ENCODE data around the gene GDF10. TPM values are rescaled to one million over a fixed set of nuclear protein-coding genes. Genes with fewer than 3 reads are reported as not detected.

The GDF10 gene
- total RNA-seq, 1 experiment from 2014 or later: not detected

GRCh38 chr10:47268696-47269095 is 31.3 kb upstream of the GDF10 start:
- no peak for DNase-seq (ENCODE audit: low spot score)

GRCh38 chr10:47269294-47269693 is 30.7 kb upstream of the GDF10 start:
- DNase-seq (ENCODE audit: low spot score): no peak

- no peak for DNase-seq (ENCODE audit: low spot score)
Observed at GRCh38 chr10:47276071-47276470, 23.9 kb upstream of the GDF10 start.

- DNase-seq (ENCODE audit: low spot score): no peak
Observed at GRCh38 chr10:47276576-47277351, 23.2 kb upstream of the GDF10 start.

GRCh38 chr10:47277352-47278151 is 22.4 kb upstream of the GDF10 start:
- DNase-seq (ENCODE audit: low spot score): no peak

GRCh38 chr10:47278152-47278473 is 21.9 kb upstream of the GDF10 start:
- no peak for DNase-seq (ENCODE audit: low spot score)

GRCh38 chr10:47278720-47279119 is 21.3 kb upstream of the GDF10 start:
- no peak for DNase-seq (ENCODE audit: low spot score)

- DNase-seq (ENCODE audit: low spot score): no peak
Observed at GRCh38 chr10:47279276-47279675, 20.7 kb upstream of the GDF10 start.

GRCh38 chr10:47282005-47282656 is 17.9 kb upstream of the GDF10 start:
- DNase-seq (ENCODE audit: low spot score): no peak

- DNase-seq (ENCODE audit: low spot score): no peak
Observed at GRCh38 chr10:47282657-47283018, 17.4 kb upstream of the GDF10 start.

- no peak for DNase-seq (ENCODE audit: low spot score)
Observed at GRCh38 chr10:47283101-47283630, 16.8 kb upstream of the GDF10 start.

- DNase-seq (ENCODE audit: low spot score): no peak
Observed at GRCh38 chr10:47283848-47284247, 16.1 kb upstream of the GDF10 start.

- no peak for DNase-seq (ENCODE audit: low spot score)
Observed at GRCh38 chr10:47285381-47286115, 14.4 kb upstream of the GDF10 start.

GRCh38 chr10:47286116-47286505 is 13.9 kb upstream of the GDF10 start:
- DNase-seq (ENCODE audit: low spot score): no peak

- DNase-seq (ENCODE audit: low spot score): no peak
Observed at GRCh38 chr10:47286591-47287315, 13.2 kb upstream of the GDF10 start.

- DNase-seq (ENCODE audit: low spot score): no peak
Observed at GRCh38 chr10:47287365-47287802, 12.6 kb upstream of the GDF10 start.

- DNase-seq (ENCODE audit: low spot score): no peak
Observed at GRCh38 chr10:47287805-47288204, 12.2 kb upstream of the GDF10 start.

- no peak for DNase-seq (ENCODE audit: low spot score)
Observed at GRCh38 chr10:47288236-47288635, 11.8 kb upstream of the GDF10 start.

GRCh38 chr10:47288916-47289495 is 11.0 kb upstream of the GDF10 start:
- no peak for DNase-seq (ENCODE audit: low spot score)

GRCh38 chr10:47289921-47290320 is 10.1 kb upstream of the GDF10 start:
- no peak for DNase-seq (ENCODE audit: low spot score)

GRCh38 chr10:47290338-47290737 is 9.7 kb upstream of the GDF10 start:
- DNase-seq (ENCODE audit: low spot score): no peak

Measured in H4 (cell line).